Left kidney (tissue), 2 donors: ENCODE measurements around the gene DMGDH. TPM values are rescaled to one million over a fixed set of nuclear protein-coding genes. Genes with fewer than 3 reads are reported as not detected.
"Not testable (repeated sequence)": the region's sequence is repeated elsewhere in the genome, so short reads cannot be mapped to it uniquely, and the experiment has no call there.

ENCODE experiments used
- DNase-seq: peaks from one replicate; pipeline ENCODE4 v3.0.0-alpha.2; 2013
- polyA plus RNA-seq: library from polyadenylated mRNA; unstranded; fragments of 120-200 nt; gene quantifications from one replicate; pipeline ENCODE4 v1.2.1, GENCODE V29; 2013; ENCODE audit not compliant: insufficient read length

Gene DMGDH
- polyA plus RNA-seq, 1 donor, result 23.9 TPM

- DNase-seq, result no peak
Observed at GRCh38 chr5:79011869-79012268, 57.6 kb downstream of the DMGDH start.

- DNase-seq, result no peak
Observed at GRCh38 chr5:79011219-79011836, 58.1 kb downstream of the DMGDH start.

GRCh38 chr5:79008362-79008761, 61.1 kb downstream of the DMGDH start:
- DNase-seq, result no peak

GRCh38 chr5:79007872-79008271, 61.6 kb downstream of the DMGDH start:
- no peak for DNase-seq

- DNase-seq, result no peak
Observed at GRCh38 chr5:79005936-79006631, 63.4 kb downstream of the DMGDH start.

GRCh38 chr5:79005151-79005550, 64.3 kb downstream of the DMGDH start:
- DNase-seq, result no peak

- DNase-seq, result no peak
Observed at GRCh38 chr5:79002374-79002773, 67.1 kb downstream of the DMGDH start.

GRCh38 chr5:79001471-79001870, 68.0 kb downstream of the DMGDH start:
- DNase-seq, result no peak

GRCh38 chr5:78997090-78997489, 72.4 kb downstream of the DMGDH start:
- DNase-seq, result no peak

- no peak for DNase-seq
Observed at GRCh38 chr5:78995521-78996007, 73.9 kb downstream of the DMGDH start.

GRCh38 chr5:78993165-78993564, 76.3 kb downstream of the DMGDH start:
- DNase-seq, result no peak

GRCh38 chr5:78992146-78992545, 77.3 kb downstream of the DMGDH start:
- no peak for DNase-seq

- DNase-seq, result no peak
Observed at GRCh38 chr5:78989080-78989479, 80.4 kb downstream of the DMGDH start.

- peak; percentile 34 for DNase-seq
Observed at GRCh38 chr5:78985725-78986223, 83.7 kb downstream of the DMGDH start.

GRCh38 chr5:78985116-78985724, 84.3 kb downstream of the DMGDH start, which contains the start of gene ARSB:
Gene ARSB, minus strand, starts transcription at chr5:78985310. Its CDS starts 62 bp downstream, at chr5:78985248.
- DNase-seq, result peak; percentile 46

- DNase-seq, result peak; percentile 88
Observed at GRCh38 chr5:78984439-78985115, 84.9 kb downstream of the DMGDH start.

GRCh38 chr5:78983601-78984438, 85.7 kb downstream of the DMGDH start:
- DNase-seq, result peak; percentile 55

GRCh38 chr5:78983194-78983593, 86.3 kb downstream of the DMGDH start:
- DNase-seq, result not testable (repeated sequence)

GRCh38 chr5:78979909-78980308, 89.6 kb downstream of the DMGDH start:
- DNase-seq, result no peak

GRCh38 chr5:78979117-78979742, 90.2 kb downstream of the DMGDH start:
- no peak for DNase-seq

GRCh38 chr5:78975035-78975434, 94.4 kb downstream of the DMGDH start:
- DNase-seq, result no peak
